ENCODE results near the gene RAET1L.
"Not testable (repeated sequence)": the region's sequence is repeated elsewhere in the genome, so short reads cannot be mapped to it uniquely, and the experiment has no call there.

The RAET1L gene

DNA sequence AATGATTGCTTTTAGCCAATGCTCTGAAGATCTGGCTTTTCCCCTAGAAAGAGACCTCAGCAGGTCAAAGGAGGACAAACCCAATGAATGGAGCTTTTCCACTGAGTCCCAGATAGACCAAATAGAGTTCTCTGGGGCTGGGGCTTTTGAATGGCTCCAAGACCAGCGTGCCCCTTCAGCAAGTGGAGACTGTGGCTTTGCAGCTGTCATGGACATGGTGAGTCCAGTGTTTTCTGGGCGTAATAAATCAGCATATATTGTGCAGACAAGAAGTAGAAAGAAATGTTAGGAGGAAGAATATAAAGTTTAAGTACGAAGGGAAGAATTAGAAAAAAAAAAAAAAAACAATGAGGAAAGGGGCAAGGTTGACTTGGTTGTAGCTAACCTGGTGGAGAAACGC lies 33.5 kb downstream of the RAET1L start:
- DNase-seq, result no peak

DNA sequence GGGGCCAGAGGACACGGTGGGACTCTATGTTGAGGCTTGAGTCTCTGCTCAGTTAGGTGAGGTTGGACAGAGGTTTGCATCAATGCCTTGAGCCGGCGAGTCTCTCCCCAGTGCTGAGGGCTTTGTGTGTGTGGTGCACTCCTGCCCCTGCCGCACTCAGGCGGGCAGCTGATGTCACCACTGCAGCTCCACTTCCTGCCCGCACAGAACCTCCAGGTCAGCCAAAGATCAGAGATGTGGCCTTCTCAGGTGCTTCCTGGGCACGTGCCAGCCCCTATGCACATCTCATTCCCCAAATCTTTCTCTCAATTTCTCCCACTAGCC lies 33.9 kb downstream of the RAET1L start:
- not testable (repeated sequence) for DNase-seq

- DNase-seq, result peak in 1 of 56 donors; percentile 5
Observed at GRCh38 chr6:149990661-149991471, 34.5 kb downstream of the RAET1L start.

DNA sequence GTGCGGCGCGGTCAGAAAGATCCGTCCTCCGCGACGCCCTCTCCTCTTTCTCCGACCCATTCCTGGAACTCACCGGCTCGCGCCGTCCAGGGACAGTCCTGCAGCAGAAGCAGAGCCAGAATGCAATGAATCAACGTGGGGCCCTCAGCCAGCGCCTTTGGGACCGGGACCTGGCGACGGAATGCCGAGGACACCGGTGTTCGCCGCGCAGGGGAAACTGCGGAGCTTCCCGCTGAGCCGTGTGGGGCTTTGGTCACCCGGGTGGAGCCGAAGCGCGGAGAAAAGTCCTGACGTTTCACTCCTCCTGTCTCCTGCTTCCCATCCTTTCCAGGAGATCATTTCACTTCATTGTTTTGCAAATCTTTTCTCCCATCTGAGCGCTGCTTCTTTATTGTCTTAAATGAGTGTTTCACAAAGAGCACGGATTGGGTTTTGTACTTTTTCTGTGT lies 35.1 kb downstream of the RAET1L start:
- DNase-seq, result no peak

- no peak for DNase-seq
Observed at GRCh38 chr6:149988550-149989346, 36.6 kb downstream of the RAET1L start.

GRCh38 chr6:149987602-149988107 lies 37.7 kb downstream of the RAET1L start:
- DNase-seq, result no peak

DNA sequence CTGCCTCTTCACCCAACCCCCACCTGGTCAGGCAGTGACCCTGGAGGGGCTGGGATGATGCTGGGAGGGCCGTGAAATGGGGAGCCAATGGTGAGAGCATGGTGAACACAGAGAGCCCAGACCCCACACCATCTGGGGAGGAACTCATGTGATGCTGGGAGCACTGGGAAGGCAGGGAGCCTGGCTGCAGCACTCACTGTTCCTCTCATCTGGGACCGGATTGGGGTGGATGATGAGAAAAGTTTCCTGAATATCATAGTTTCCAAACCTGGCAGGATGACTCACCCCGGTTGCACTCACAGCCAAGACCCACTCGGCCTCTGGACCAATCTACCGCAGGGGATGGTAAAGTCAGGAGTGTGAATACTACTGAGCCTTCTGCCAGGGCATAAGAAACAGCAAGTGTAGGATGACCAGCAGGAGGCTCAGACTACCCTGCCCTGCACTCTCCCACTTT lies 39.8 kb downstream of the RAET1L start:
- DNase-seq, result no peak

DNA sequence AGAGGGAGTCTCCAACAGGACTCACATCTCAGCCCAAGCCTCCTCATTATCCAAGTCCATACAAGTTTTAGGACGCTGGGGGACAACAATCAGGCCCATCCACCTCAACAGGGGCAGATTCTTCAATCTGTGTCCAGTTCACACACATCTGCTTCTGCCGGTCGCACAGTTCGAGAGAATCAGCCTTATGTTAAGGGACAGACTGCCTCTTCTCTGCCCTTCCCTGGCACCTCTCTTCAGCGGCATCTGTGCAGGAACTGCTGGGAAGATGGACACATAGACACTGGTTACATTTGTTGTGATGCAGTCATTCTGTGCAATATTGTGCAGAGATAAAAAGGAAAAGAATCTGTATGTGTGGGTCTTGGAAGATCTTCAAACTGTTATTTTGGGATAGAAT lies 40.6 kb downstream of the RAET1L start:
- DNase-seq, result no peak

- no peak for DNase-seq
Observed at GRCh38 chr6:149983145-149983544, 42.2 kb downstream of the RAET1L start.

DNA sequence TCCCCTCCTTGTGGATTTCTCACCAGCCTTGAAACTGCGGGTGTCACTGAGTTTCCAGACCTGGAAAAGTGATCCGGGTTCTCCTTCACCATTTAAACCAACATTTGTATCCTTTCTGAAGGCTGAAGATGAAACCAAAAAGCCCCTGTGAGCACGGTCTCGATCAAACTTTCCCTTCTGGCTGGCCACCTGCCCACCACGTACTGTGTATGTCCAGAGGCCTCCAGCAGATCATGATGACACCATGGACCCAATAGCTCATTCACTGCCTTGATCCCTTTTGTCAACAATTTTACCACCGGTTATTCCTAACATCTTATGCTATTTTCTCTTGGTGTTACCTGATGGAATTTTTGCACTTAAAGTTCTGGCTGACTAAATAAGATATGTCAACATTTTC lies 46.0 kb downstream of the RAET1L start:
- no peak for DNase-seq

GRCh38 chr6:149978610-149979009 lies 46.7 kb downstream of the RAET1L start:
- no peak for DNase-seq

- no peak for DNase-seq
Observed at GRCh38 chr6:149977221-149977620, 48.1 kb downstream of the RAET1L start.

DNA sequence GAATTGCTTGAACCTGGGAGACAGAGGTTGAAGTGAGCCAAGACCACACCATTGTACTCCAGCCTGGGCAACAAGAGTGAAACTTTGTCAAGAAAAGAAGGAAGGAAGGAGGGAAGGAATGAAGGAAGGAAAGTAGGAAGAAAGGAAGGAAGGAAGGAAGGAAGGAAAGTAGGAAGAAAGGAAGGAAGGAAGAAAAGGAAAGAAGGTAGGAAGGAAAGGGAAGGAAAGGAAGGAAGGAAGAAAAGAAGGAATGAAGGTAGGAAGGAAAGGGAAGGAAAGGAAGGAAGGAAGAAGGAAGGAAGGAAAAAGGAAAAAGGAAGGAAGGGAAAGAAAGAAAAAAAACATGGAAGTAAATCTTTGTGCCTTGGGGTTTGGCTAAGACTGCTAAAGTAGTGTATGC lies 49.9 kb downstream of the RAET1L start:
- no peak for DNase-seq

- DNase-seq, result no peak
Observed at GRCh38 chr6:149974825-149975224, 50.5 kb downstream of the RAET1L start.

GRCh38 chr6:149974394-149974793 lies 50.9 kb downstream of the RAET1L start:
- not testable (repeated sequence) for DNase-seq

- no peak for DNase-seq
Observed at GRCh38 chr6:149969635-149970034, 55.7 kb downstream of the RAET1L start.

DNA sequence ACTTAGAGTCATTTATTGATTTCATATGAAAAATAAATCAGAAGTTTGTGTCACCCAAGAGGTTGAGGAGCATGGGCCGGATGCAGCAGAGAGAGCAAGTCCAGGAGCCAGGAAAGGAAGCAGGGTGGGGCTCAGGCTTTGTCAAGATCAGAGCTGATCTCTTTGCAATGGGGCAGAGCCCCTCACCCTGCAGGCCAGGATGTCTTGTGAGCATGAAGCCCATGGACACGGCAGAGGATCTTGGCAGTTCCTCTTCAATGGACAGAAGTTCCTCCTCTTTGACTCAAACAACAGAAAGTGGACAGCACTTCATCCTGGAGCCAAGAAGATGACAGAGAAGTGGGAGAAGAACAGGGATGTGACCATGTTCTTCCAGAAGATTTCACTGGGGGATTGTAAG lies 56.4 kb downstream of the RAET1L start:
- DNase-seq, result not testable (repeated sequence)
